GM12872 (cell line): Measurements from ENCODE around the gene MAD1L1.

Experiments
- TF ChIP-seq, protein P1 (sequence below): IDR thresholded peaks from 3 replicates; pipeline ENCODE4 v1.5.1; 2011; ENCODE audit warnings: low read depth, mild to moderate bottlenecking, low read length, moderate library complexity; ENCODE audit not compliant: insufficient read depth

Gene MAD1L1

DNA sequence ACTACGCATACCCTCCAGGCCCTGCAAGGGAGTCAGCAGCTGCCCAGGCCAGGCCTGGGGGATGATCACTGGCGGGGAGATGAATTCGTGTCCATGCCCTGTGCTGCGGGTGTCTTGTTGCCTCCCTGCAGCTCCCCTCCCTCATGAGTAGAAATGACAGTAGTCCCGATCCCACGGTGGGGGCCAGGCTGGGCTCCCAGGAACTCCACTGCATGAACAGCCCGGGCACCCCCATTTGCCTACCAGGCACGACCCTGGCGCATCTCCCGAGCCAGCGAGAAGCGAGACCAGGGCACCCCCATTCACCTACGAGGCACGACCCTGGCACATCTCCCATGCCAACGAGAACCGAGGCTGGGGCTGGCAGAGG lies 316.2 kb downstream of the MAD1L1 start:
- TF ChIP-seq, protein P1, sequence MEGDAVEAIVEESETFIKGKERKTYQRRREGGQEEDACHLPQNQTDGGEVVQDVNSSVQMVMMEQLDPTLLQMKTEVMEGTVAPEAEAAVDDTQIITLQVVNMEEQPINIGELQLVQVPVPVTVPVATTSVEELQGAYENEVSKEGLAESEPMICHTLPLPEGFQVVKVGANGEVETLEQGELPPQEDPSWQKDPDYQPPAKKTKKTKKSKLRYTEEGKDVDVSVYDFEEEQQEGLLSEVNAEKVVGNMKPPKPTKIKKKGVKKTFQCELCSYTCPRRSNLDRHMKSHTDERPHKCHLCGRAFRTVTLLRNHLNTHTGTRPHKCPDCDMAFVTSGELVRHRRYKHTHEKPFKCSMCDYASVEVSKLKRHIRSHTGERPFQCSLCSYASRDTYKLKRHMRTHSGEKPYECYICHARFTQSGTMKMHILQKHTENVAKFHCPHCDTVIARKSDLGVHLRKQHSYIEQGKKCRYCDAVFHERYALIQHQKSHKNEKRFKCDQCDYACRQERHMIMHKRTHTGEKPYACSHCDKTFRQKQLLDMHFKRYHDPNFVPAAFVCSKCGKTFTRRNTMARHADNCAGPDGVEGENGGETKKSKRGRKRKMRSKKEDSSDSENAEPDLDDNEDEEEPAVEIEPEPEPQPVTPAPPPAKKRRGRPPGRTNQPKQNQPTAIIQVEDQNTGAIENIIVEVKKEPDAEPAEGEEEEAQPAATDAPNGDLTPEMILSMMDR: no peak

DNA sequence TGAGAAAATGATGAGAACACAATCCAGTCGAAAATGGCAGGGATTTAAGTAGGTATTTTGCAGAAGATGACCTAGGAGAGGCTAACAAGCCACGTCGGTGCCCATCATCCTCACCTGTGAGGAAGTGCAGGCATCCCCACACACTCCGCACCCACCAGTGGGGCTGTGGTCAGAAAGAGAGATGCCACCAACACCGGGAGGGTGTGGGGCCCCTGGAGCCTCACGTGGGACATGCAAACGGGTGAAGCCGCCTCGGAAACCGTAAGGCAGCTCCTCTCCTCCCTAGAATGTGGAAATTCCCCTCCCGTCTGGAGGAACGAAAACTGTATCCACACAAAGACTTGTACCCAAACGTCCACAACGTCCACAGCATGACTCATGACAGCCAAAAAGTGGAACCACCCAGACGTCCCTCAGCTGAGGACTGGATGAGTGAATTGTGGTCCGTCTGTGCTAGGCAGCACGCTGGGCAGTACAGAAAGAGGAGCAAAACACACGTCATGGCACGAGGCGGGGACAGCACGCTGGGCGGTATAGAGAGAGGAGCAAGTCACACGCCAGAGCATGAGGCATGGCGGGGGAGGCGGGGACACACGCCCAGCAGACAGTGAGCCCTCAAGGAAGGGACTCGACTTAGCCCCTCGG lies 316.7 kb downstream of the MAD1L1 start:
- TF ChIP-seq, protein P1: no peak

DNA sequence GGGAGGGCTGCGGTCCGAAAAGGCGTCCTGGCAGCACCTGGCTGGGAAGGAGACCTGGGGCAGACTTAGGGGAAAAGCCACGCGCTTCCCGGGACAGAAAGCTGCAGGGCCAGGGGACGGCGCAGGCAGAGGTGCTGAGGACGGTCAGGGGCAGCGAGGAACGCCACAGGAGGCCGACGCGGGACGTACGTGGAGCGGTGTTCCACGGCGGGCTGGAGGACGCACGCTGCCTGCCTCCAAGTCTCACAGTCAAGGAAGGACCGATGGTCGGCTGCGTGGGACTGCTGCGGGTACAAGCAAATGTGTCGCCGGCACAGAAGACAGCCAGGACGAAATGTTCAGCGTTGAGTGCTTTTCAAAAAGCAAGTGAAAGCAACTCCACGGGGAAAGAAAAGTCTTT lies 317.4 kb downstream of the MAD1L1 start:
- TF ChIP-seq, protein P1: no peak

DNA sequence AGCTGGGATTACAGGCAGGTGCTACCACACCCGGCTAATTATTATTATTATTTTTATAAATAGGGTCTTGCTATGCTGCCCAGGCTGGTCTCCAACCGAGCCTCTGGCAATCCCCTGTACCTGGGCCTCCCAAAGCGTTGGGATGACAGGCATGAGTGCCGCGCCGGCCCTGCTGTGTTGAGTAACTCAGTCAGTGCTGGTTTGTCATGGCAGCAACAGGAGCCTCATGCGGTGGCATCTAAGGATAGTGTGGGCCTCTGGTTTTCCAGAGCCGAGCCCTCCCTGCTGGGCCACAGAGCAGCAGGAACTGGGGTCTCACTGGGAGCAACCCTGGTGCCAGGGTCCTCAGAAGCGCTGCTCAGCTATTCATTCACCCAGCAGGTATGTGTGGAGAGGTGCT lies 318.0 kb downstream of the MAD1L1 start:
- TF ChIP-seq, protein P1: no peak

DNA sequence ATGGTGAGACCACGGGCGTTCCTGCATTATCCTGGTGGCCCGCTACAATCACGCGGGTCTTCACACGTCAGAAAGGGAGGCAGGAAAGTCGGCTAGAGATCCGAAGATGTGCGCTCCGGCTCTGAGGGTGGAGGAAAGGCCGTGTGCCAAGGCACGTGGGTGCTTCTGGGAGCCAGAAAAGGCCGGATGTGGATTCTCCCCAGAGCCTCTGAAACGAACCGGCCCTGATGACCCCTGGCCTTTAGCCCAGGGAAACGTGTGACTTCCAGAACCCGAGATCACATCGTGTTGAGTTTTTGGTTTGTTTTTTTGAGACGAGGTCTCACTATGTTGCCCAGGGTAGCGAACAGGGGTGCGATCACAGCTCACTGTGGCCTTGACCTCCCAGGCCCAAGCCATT lies 318.4 kb downstream of the MAD1L1 start:
- TF ChIP-seq, protein P1: no peak

DNA sequence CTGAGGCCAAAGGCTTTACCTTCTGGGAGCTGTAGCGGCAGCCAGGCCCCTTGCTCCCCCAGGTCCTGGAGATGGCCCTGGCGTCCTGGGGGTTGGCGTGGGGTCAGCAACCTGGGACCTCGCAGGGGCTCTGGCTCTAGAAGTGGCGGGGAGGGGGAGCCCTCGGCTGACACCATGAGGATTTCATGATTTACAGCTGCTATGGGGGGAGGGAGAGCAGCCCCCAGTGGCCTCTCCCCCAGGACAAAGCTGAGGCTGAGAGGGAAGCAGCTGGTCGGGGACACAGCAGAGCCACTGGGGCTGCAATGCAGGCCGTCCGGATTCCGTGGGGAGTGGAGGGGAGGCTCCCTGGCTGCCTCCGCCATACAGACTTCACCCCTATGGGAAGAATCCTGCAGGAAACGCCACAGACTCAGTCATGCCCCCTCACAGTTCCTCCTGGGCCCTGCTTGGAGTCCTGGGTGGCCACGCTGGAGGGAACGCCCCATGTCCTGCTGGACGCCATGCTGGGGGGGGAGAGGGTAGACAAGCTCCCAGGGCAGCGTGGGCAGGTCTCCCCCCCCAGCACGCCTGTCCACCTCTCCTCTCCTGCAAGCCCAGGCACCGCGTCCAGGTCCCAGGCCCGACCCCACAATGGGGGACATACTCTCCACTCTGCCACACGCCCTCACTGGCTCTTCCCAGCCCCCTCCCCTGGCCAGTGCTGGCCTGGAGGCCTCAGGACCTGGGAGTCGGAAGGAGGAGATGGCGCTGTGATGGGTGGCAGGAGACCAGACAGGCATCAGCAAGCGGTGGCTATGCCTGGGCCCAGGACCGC lies 319.1 kb downstream of the MAD1L1 start:
- TF ChIP-seq, protein P1: no peak

DNA sequence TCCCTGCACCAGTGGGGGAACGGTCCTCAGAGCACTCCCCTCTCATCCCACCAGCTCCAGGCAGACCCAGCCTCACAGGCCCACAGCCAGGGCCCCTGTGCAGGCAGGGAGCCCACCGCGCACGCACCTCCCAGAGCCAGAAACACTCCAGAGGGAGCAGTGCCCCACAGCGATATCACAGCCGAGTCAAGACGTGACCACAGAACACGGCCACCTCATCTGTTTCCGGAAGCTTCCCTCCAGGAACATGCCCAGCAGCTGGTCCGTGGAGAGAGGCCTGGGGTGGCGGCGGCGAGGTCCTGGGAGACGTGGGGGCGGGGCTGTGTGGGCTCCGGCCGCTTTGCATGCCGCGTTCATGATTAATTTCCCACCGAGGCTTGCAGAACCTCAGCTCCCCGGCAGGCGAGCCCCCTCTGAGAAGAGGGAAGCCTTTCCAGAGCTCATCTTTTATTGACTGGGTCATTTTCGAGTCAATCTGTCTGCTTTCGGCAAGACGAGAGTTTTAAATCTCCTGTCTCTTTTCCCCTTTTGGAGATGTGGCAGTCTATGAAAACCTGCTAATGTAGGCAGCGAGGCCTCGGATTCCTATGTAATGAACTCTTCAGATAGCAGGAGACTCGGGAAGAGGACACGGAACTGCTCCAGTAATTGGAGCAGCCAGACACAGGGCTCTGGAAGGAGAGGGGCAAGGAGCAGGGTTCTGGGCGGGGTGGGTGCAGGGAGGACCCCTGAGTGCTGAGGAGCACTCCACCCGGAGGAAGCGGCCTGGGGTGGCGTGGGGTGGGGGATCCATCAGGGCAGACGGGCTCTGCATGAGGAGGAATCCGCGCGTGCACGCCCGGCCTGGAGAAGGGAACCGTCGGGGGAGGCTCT lies 319.9 kb downstream of the MAD1L1 start:
- TF ChIP-seq, protein P1: no peak
